Tibial nerve (tissue), 4 donors: Measurements from ENCODE around the gene PANX2. TPM values are rescaled to one million over a fixed set of nuclear protein-coding genes. Genes with fewer than 3 reads are reported as not detected.
A peak's percentile ranks its signal among the peaks of the same experiment; 100 is the strongest.

ENCODE experiments used
- DNase-seq, 2 donors: peaks; one replicate each; pipeline ENCODE4 v3.0.0-alpha.2; 2019; ENCODE audit warnings: low spot score in 2 of 2
- H3K27ac ChIP-seq, 4 donors: fragments of 200-600 bp; sonication (generic) in 3 of 4; one replicate each; pipeline ENCODE4 v1.5.1; 2017 to 2019; ENCODE audit warnings: mild to moderate bottlenecking in 1 of 4
- H3K27me3 ChIP-seq, 2 donors: fragments of 200-600 bp; sonication (generic) in 1 of 2; one replicate each; pipeline versions ENCODE4 v1.5.1 to v1.6.0; 2017 to 2019
- H3K36me3 ChIP-seq, 3 donors: fragments of 200-600 bp; sonication (generic); one replicate each; pipeline ENCODE4 v1.5.1; 2018 to 2019
- H3K4me1 ChIP-seq, 4 donors: fragments of 200-600 bp; sonication (generic) in 3 of 4; one replicate each; pipeline ENCODE4 v1.5.1; 2017 to 2019
- H3K4me3 ChIP-seq, 4 donors: fragments of 200-600 bp; sonication (generic) in 3 of 4; one replicate each; pipeline ENCODE4 v1.5.1; 2017 to 2019; ENCODE audit warnings: mild to moderate bottlenecking in 1 of 4, moderate library complexity in 1 of 4
- H3K9me3 ChIP-seq, 4 donors: fragments of 200-600 bp; sonication (generic) in 3 of 4; one replicate each; pipeline ENCODE4 v1.5.1; 2017 to 2019
- EP300 ChIP-seq, 2 donors: sonication (generic); formaldehyde crosslinking; IDR thresholded peaks; one replicate each; pipeline ENCODE4 v1.6.1; 2017; ENCODE audit warnings: antibody characterized with exemption in 2 of 2, mild to moderate bottlenecking in 1 of 2
- POLR2A ChIP-seq, 2 donors: fragments of 450-650 bp; IDR thresholded peaks; one replicate each; pipeline ENCODE4 v1.6.1; 2017; ENCODE audit warnings: antibody characterized with exemption in 2 of 2, mild to moderate bottlenecking in 2 of 2, moderate library complexity in 2 of 2
- WGBS, 2 donors: methylation state at CpG; one replicate each; pipeline ENCODE4 v1.1.5; 2018; 5-methylcytosine and 5-hydroxymethylcytosine counted together
- total RNA-seq, 4 donors: library from RNA; depleted of rRNA; stranded (reverse); fragments of >200 nt; gene quantifications; one replicate each; pipeline ENCODE4 v1.1.0, GENCODE V29; 2016
- TF ChIP-seq, protein P1 (sequence below), 5 experiments: fragments of 200-600 bp in 3 of 5; fragments of 450-650 bp in 2 of 5; sonication (generic) in 3 of 5; IDR thresholded peaks; one replicate each; pipeline ENCODE4 v1.5.1; 2016 to 2019; ENCODE audit warnings: antibody characterized with exemption in 5 of 5, mild to moderate bottlenecking in 3 of 5, moderate library complexity in 2 of 5

The PANX2 gene
- total RNA-seq, 4 donors from 2014 or later, result 0.30 TPM; not detected in 3

DNA sequence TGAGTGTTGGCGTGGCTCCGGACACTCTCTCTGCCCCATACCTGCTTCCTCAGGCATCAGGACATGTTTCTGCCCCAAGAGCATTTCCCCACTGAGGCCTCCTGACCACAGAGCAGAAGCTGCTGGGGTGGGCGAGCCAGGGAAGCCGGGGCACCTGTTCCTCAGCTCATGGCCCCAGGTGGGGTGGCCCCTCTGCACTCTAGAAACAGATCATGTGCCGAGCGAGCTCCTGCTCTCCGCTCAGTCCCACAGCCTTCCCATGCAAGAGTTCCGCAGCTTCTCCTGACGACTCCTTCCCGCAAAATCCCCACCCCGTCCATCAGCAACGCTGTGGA, 22.4 kb upstream of the PANX2 start:
- Histone ChIP-seq H3K4me1 (peaks cover 0 to 13% (median 0%) of the 10 kb centered on the region in 4 donors), H3K27ac (no peak overlapping the region), H3K36me3 (no peaks in the 10 kb centered on the region), H3K4me3 (no peak overlapping the region), H3K27me3 (no peaks in the 10 kb centered on the region), H3K9me3 (no peaks in the 10 kb centered on the region)
- 85 to 87% methylated on average over 12 of the region's 12 CpGs for WGBS, 2 donors
- DNase-seq, result no peak
- TF ChIP-seq POLR2A (IDR thresholded peaks at IDR 0.05) (no peak), EP300 (IDR thresholded peaks at IDR 0.05) (no peak)
- TF ChIP-seq, protein P1, sequence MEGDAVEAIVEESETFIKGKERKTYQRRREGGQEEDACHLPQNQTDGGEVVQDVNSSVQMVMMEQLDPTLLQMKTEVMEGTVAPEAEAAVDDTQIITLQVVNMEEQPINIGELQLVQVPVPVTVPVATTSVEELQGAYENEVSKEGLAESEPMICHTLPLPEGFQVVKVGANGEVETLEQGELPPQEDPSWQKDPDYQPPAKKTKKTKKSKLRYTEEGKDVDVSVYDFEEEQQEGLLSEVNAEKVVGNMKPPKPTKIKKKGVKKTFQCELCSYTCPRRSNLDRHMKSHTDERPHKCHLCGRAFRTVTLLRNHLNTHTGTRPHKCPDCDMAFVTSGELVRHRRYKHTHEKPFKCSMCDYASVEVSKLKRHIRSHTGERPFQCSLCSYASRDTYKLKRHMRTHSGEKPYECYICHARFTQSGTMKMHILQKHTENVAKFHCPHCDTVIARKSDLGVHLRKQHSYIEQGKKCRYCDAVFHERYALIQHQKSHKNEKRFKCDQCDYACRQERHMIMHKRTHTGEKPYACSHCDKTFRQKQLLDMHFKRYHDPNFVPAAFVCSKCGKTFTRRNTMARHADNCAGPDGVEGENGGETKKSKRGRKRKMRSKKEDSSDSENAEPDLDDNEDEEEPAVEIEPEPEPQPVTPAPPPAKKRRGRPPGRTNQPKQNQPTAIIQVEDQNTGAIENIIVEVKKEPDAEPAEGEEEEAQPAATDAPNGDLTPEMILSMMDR (IDR thresholded peaks at IDR 0.05), result no peak

DNA sequence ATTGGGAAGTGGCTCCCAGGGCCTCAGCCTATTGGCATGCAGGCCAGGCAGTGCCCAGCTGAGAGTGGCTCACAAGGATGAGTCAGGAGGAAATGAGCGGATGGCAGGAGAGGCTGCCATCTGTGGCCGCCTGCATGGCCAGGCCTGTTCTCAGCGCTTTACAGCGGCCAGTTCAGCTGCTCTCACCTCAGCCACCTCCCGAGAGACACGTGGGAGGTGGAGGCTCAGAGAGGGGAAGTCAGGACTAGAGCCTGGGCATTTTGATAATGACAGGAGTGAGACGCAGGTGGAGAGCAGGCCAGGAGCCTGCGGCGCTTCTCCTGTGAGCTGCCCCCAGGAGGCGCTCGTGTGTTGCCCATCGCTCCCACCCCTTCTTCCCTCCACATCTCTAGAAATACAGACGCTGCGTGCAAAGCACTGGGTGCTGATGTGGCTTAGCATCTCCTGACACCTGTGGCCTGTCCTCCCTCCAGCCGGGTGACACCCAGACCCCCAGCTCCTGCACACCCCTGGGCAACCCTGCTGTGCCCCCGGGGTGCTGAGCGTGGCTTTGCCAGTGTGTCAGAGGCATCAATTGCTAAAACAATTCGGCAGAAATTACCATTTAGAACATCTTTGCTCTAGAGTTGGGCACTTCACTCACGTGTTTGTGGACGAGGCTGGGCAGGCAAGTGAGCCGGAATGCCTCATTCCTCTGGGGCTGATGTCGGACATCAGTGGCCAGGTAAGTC, 21.4 kb upstream of the PANX2 start:
- 53 to 63% methylated on average over 21 to 22 of the region's 22 CpGs for WGBS, 2 donors
- no peak overlapping the region for H3K4me3 ChIP-seq
- H3K27me3 ChIP-seq, result no peaks in the 10 kb centered on the region
- H3K27ac ChIP-seq, result no peak overlapping the region
- H3K4me1 ChIP-seq, result peaks cover 0 to 13% (median 0%) of the 10 kb centered on the region in 4 donors
- no peaks in the 10 kb centered on the region for H3K36me3 ChIP-seq
- H3K9me3 ChIP-seq, result no peaks in the 10 kb centered on the region
- TF ChIP-seq EP300 (IDR thresholded peaks at IDR 0.05) (no peak), POLR2A (IDR thresholded peaks at IDR 0.05) (no peak)
- TF ChIP-seq, protein P1 (IDR thresholded peaks at IDR 0.05), result peak; percentile 29 to 67 (median 56)
- peak in 1 of 2 donors; percentile 12 for DNase-seq

DNA sequence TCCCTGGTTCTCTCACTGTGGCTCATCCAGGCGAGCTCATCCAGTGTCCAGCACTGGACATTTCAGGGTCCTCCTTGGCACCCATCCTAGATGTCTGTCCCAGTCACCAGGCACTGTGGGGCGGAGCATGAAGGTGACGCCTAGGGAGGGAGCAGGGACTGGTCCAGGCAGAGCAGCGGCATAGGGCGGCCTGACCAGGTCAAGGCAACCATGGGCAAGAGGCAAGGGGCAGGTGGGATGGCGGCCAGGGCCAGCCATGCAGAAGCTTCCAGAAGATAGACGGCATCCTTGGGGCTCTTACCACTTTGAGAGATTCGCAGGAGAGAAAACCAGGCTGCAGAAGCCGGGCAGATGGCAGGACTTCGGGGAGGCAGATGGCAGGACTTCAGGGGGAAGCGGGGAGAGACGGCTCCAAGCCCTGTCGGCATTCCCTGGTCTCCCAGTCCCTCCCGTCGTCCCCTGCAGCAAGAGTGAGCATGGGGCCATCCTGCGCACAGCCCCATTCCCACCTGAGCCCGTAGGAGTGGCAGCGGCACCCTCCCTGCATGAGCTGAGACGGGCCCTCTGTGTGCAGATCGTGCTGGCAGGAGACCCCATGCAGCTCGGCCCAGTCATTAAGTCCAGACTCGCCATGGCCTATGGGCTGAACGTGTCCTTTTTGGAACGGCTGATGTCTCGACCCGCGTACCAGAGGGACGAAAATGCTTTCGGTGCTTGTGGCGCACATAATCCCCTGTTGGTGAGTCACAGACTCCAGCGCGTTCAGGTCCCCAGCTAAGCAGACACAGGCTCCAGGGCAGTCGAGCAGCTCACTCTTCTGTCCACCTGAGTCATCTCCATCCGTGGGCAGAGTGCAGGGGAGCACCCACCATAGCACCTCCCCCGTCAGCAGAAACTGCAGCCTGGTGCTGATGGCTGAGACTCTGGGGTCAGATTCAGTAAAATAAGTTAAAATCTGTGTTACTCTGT, 20.1 kb upstream of the PANX2 start:
- 89 to 90% methylated on average over 35 of the region's 35 CpGs for WGBS, 2 donors
- Histone ChIP-seq H3K36me3 (no peaks in the 10 kb centered on the region), H3K4me1 (peaks cover 0 to 13% (median 0%) of the 10 kb centered on the region in 4 donors), H3K9me3 (no peaks in the 10 kb centered on the region), H3K4me3 (no peak overlapping the region), H3K27ac (no peak overlapping the region), H3K27me3 (no peaks in the 10 kb centered on the region)
- TF ChIP-seq POLR2A (IDR thresholded peaks at IDR 0.05) (no peak), EP300 (IDR thresholded peaks at IDR 0.05) (no peak)
- TF ChIP-seq, protein P1 (IDR thresholded peaks at IDR 0.05), result no peak
- no peak for DNase-seq

DNA sequence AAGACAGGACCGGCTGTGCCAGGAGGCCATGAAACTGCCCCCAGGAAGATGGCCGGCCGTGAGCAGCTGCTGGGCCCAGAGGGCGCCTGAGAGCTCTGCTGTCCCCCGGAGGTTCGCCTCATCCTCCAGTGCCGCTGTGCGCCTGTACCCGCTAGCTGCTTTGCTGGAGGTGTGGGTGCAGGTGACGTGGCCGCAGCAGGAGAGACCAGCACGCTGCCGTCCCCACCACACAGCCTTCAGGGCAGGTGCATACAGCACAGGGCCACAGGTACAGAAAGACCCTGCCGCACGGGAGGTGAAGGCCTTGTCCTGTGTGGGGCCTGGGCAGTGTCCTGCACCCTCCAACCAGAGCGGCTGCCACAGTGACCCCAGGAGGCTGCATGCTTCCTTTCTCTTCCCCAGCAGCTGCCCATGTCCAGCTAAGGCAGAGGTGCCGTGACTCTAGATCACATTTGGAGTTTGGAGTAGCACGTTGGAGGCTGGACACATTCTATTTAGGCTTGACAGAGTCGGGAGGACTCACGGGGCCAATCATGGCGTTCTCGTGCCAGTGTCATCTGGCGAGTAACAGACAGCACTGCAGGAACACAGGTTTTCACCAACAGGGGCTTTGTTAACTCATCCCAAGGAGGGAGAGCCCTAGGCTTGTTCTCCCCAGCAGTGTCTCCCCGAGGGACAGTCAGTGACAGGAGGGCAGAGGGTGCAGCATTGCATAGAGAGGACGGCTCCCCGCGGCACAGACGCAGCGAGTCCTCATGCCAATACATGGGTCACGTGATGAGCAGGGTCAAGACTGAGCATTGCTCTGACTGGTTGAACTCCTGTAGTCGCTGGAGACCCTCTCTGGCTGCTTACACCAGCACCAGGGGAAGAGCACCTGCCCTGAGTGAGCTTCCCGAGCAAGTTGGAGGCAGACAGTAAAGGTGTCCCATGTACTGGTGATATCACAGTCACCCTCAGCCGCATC, 18.7 kb upstream of the PANX2 start:
- no peak overlapping the region for H3K4me3 ChIP-seq
- H3K27ac ChIP-seq, result no peak overlapping the region
- no peak for DNase-seq
- 77 to 84% methylated on average over 31 of the region's 33 CpGs for WGBS, 2 donors
- H3K9me3 ChIP-seq, result no peaks in the 10 kb centered on the region
- H3K4me1 ChIP-seq, result peaks cover 0 to 7% (median 0%) of the 10 kb centered on the region in 4 donors
- no peaks in the 10 kb centered on the region for H3K36me3 ChIP-seq
- H3K27me3 ChIP-seq, result no peaks in the 10 kb centered on the region
- TF ChIP-seq POLR2A (IDR thresholded peaks at IDR 0.05), result no peak
- TF ChIP-seq, protein P1 (IDR thresholded peaks at IDR 0.05), result no peak
- TF ChIP-seq EP300 (IDR thresholded peaks at IDR 0.05), result no peak
